HepG2 (cell line): ENCODE data around the gene SLC25A45. TPM values are rescaled to one million over a fixed set of nuclear protein-coding genes. Genes with fewer than 3 reads are reported as not detected.

Source experiments
- DR1 ChIP-seq: sonication (generic); formaldehyde crosslinking; IDR thresholded peaks from 2 replicates; pipeline ENCODE4 v1.8.0; 2021; ENCODE audit warnings: mild to moderate bottlenecking, missing genetic modification reagents, inconsistent platforms
- E2F1 ChIP-seq: sonication (generic); formaldehyde crosslinking; IDR thresholded peaks from 2 replicates; pipeline ENCODE4 v1.5.0; 2020; ENCODE audit warnings: missing genetic modification reagents
- ELF3 ChIP-seq: IDR thresholded peaks from 2 replicates; pipeline ENCODE4 v1.6.1; 2016; ENCODE audit warnings: missing genetic modification reagents, missing compliant biosample characterization
- HNRNPUL1 ChIP-seq: fragments of 200-400 bp; formaldehyde crosslinking; IDR thresholded peaks from 2 replicates; pipeline ENCODE4 v1.6.1; 2017; ENCODE audit warnings: low read depth, mild to moderate bottlenecking, low read length, moderate library complexity
- MXI1 ChIP-seq: IDR thresholded peaks from 3 replicates; pipeline ENCODE4 v1.6.1; 2012; ENCODE audit warnings: low read depth, low read length, inconsistent platforms, borderline replicate concordance
- NFIB ChIP-seq: sonication (generic); formaldehyde crosslinking; IDR thresholded peaks from 2 replicates; pipeline ENCODE4 v1.9.0; 2021; ENCODE audit warnings: missing genetic modification reagents, mild to moderate bottlenecking, borderline replicate concordance
- NKX3-1 ChIP-seq: sonication (generic); formaldehyde crosslinking; IDR thresholded peaks from 2 replicates; pipeline ENCODE4 v1.5.0; 2020; ENCODE audit warnings: missing genetic modification reagents
- RCOR2 ChIP-seq: IDR thresholded peaks from 2 replicates; pipeline ENCODE4 v1.6.1; 2016; ENCODE audit warnings: missing biosample characterization, missing genetic modification reagents
- SMARCE1 ChIP-seq: fragments of 450-650 bp; IDR thresholded peaks from 2 replicates; pipeline ENCODE4 v1.6.1; 2017; ENCODE audit warnings: borderline replicate concordance
- SOX13 ChIP-seq, 3 experiments: fragments of 450-650 bp in 1 of 3; sonication (generic) in 1 of 3; formaldehyde crosslinking in 1 of 3; IDR thresholded peaks in 2 of 3; conservative IDR thresholded peaks in 1 of 3; 2 replicates each; pipeline versions ENCODE4 v1.5.0 to v1.6.1; 2016 to 2020; ENCODE audit warnings: antibody characterized with exemption in 1 of 3, mild to moderate bottlenecking in 1 of 3, missing compliant biosample characterization in 1 of 3, missing genetic modification reagents in 1 of 3, moderate library complexity in 1 of 3
- WIZ ChIP-seq: sonication (generic); formaldehyde crosslinking; IDR thresholded peaks from 2 replicates; pipeline ENCODE4 v1.5.1; 2020; ENCODE audit warnings: mild to moderate bottlenecking, missing genetic modification reagents
- ZNF260 ChIP-seq: sonication (generic); formaldehyde crosslinking; IDR thresholded peaks from 2 replicates; pipeline ENCODE4 v1.4.0; 2020; ENCODE audit warnings: missing genetic modification reagents, low read depth, mild to moderate bottlenecking, borderline replicate concordance
- ZNF350 ChIP-seq: sonication (generic); formaldehyde crosslinking; IDR thresholded peaks from 2 replicates; pipeline ENCODE4 v1.4.0; 2020; ENCODE audit warnings: mild to moderate bottlenecking, low read depth, missing genetic modification reagents, borderline replicate concordance
- ZNF672 ChIP-seq: sonication (generic); formaldehyde crosslinking; IDR thresholded peaks from 2 replicates; pipeline ENCODE4 v1.8.1; 2022; ENCODE audit warnings: missing genetic modification reagents
- ZNF678 ChIP-seq: sonication (generic); formaldehyde crosslinking; IDR thresholded peaks from 2 replicates; pipeline ENCODE4 v1.4.0; 2020; ENCODE audit warnings: mild to moderate bottlenecking, missing genetic modification reagents
- ZSCAN29 ChIP-seq: sonication (generic); formaldehyde crosslinking; conservative IDR thresholded peaks from 2 replicates; pipeline ENCODE4 v1.4.0; 2020; ENCODE audit warnings: mild to moderate bottlenecking, missing genetic modification reagents
- polyA plus RNA-seq, 8 experiments: library from polyadenylated mRNA; depleted of rRNA in 3 of 8; stranded (reverse) in 7 of 8; unstranded in 1 of 8; fragments of >200 nt; fragmentation: Illumina TruSeq in 4 of 8; extraction: Trizol in 4 of 8; gene quantifications; 2 replicates each; pipeline versions ENCODE4 v1.2.1 to v1.2.3, GENCODE V29; 2011 to 2016; ENCODE audit warnings: low read depth in 4 of 8, missing spikeins in 1 of 8, mixed read lengths in 1 of 8; ENCODE audit not compliant: insufficient read depth in 1 of 8
- total RNA-seq, 5 experiments: library from RNA; depleted of rRNA; stranded (reverse); fragments of >200 nt; fragmentation: Illumina TruSeq; extraction: Trizol; gene quantifications; 2 replicates each; pipeline ENCODE4 v1.2.3, GENCODE V29; 2016; ENCODE audit warnings: low read depth in 1 of 5
- TF ChIP-seq, protein P1 (sequence below): sonication (generic); formaldehyde crosslinking; IDR thresholded peaks from 2 replicates; pipeline ENCODE4 v1.4.0; 2020; ENCODE audit warnings: missing genetic modification reagents
- TF ChIP-seq, protein P2 (sequence below): sonication (generic); formaldehyde crosslinking; IDR thresholded peaks from 2 replicates; pipeline ENCODE4 v1.4.0; 2020; ENCODE audit warnings: mild to moderate bottlenecking, missing genetic modification reagents
- TF ChIP-seq, protein P3 (sequence below): fragments of 450-650 bp; IDR thresholded peaks from 2 replicates; pipeline ENCODE4 v1.6.1; 2017; ENCODE audit warnings: mild to moderate bottlenecking
- TF ChIP-seq, protein P4 (sequence below): sonication (generic); formaldehyde crosslinking; IDR thresholded peaks from 2 replicates; pipeline ENCODE4 v1.8.0; 2022; ENCODE audit warnings: missing genetic modification reagents, mild to moderate bottlenecking, borderline replicate concordance

SLC25A45 gene
- total and polyA plus RNA-seq, 2 of the 13 experiments (the other 11 are each of a cell fraction or from before 2014, with no cell fraction given) = 1.2 to 3.4 TPM

DNA sequence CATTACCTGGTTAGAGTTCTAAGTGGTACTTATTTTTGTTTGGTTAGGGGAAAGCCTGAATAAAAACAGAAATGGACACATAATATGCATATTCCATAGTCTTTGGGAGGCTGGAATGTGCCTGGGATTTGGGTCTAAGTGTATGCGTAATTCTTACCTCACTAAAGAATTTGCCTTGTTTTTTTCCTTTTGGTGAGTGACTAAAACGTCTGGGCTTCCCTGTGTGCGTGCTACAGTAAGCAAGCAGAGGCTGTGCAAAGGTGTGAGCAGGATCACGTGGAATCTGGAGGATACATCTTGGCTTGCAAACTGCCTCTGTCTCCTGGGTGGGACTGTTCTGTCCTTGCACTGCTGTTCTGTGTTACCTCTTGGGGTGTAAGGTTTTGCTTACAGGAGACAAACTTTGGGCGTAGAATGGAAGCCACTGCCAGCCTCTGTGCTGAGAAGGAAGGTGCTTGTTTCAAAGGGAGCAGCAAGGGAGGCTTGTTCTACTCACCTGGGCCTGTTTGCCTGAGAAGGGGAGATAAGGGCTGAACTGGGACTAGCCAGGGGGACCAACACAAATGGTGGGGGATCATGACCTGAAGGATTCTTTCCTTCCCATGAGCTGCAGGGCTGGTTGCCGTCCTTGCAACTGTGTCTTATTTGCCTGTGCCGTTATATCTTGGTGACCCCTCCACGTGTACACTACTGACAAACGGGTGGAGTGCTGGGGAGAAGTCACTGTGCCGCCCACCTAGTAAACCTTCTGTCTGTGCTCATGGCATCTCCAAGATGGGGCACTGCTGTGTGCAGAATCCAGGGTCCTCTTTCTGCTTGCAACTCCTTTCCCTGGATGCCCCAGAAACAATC lies 44.6 kb upstream of the SLC25A45 start (continued):
- TF ChIP-seq, protein P1, sequence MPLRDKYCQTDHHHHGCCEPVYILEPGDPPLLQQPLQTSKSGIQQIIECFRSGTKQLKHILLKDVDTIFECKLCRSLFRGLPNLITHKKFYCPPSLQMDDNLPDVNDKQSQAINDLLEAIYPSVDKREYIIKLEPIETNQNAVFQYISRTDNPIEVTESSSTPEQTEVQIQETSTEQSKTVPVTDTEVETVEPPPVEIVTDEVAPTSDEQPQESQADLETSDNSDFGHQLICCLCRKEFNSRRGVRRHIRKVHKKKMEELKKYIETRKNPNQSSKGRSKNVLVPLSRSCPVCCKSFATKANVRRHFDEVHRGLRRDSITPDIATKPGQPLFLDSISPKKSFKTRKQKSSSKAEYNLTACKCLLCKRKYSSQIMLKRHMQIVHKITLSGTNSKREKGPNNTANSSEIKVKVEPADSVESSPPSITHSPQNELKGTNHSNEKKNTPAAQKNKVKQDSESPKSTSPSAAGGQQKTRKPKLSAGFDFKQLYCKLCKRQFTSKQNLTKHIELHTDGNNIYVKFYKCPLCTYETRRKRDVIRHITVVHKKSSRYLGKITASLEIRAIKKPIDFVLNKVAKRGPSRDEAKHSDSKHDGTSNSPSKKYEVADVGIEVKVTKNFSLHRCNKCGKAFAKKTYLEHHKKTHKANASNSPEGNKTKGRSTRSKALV = 0 out of 2 replicates have a peak, but pooled peaks have one; percentile 19
- TF ChIP-seq RCOR2 = no peak
- no peak for TF ChIP-seq ZNF678 (CRISPR knock-in tag)
- TF ChIP-seq ZNF260 = no peak
- TF ChIP-seq ZNF350 (CRISPR knock-in tag) = 0 out of 2 replicates have a peak, but pooled peaks have one; percentile 15
- no peak for TF ChIP-seq ZNF672 (CRISPR knock-in tag)
- TF ChIP-seq, protein P2, sequence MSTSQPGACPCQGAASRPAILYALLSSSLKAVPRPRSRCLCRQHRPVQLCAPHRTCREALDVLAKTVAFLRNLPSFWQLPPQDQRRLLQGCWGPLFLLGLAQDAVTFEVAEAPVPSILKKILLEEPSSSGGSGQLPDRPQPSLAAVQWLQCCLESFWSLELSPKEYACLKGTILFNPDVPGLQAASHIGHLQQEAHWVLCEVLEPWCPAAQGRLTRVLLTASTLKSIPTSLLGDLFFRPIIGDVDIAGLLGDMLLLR = no peak
- peak; percentile 63; the same call in 1 of the 2 replicates for TF ChIP-seq HNRNPUL1
- no peak for TF ChIP-seq SMARCE1
- TF ChIP-seq ELF3 (CRISPR knock-in tag) = no peak
- 0 out of 2 replicates have a peak, but pooled peaks have one; percentile 49 for TF ChIP-seq WIZ (CRISPR knock-in tag)
- TF ChIP-seq E2F1 = no peak
- no peak for TF ChIP-seq SOX13 (IDR thresholded peaks at IDR 0.05)
- TF ChIP-seq SOX13 (CRISPR knock-in tag; conservative IDR thresholded peaks at IDR 0.05 in 1 of 2, IDR thresholded peaks at IDR 0.05 in 1 of 2) = peak; percentile 23 to 50; a peak in 1 of 4 replicates
- no peak for TF ChIP-seq ZSCAN29
- 0 out of 2 replicates have a peak, but pooled peaks have one; percentile 29 for TF ChIP-seq NKX3-1
- TF ChIP-seq, protein P3, sequence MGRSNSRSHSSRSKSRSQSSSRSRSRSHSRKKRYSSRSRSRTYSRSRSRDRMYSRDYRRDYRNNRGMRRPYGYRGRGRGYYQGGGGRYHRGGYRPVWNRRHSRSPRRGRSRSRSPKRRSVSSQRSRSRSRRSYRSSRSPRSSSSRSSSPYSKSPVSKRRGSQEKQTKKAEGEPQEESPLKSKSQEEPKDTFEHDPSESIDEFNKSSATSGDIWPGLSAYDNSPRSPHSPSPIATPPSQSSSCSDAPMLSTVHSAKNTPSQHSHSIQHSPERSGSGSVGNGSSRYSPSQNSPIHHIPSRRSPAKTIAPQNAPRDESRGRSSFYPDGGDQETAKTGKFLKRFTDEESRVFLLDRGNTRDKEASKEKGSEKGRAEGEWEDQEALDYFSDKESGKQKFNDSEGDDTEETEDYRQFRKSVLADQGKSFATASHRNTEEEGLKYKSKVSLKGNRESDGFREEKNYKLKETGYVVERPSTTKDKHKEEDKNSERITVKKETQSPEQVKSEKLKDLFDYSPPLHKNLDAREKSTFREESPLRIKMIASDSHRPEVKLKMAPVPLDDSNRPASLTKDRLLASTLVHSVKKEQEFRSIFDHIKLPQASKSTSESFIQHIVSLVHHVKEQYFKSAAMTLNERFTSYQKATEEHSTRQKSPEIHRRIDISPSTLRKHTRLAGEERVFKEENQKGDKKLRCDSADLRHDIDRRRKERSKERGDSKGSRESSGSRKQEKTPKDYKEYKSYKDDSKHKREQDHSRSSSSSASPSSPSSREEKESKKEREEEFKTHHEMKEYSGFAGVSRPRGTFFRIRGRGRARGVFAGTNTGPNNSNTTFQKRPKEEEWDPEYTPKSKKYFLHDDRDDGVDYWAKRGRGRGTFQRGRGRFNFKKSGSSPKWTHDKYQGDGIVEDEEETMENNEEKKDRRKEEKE = no peak
- TF ChIP-seq MXI1 = 0 out of 3 replicates have a peak, but pooled peaks have one; percentile 50
- no peak for TF ChIP-seq DR1 (CRISPR knock-in tag)
- TF ChIP-seq, protein P4, sequence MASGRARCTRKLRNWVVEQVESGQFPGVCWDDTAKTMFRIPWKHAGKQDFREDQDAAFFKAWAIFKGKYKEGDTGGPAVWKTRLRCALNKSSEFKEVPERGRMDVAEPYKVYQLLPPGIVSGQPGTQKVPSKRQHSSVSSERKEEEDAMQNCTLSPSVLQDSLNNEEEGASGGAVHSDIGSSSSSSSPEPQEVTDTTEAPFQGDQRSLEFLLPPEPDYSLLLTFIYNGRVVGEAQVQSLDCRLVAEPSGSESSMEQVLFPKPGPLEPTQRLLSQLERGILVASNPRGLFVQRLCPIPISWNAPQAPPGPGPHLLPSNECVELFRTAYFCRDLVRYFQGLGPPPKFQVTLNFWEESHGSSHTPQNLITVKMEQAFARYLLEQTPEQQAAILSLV (CRISPR knock-in tag) = no peak
- TF ChIP-seq NFIB (CRISPR knock-in tag) = no peak
